Kidney (tissue), 14 donors: ENCODE data around the gene USP48. TPM values are rescaled to one million over a fixed set of nuclear protein-coding genes. Genes with fewer than 3 reads are reported as not detected.

Experiments
- DNase-seq, 5 donors: peaks; one replicate each; pipeline ENCODE4 v3.0.0-alpha.2; 2013 to 2020
- FAIRE-seq: peaks from 2 replicates; lab custom pipeline; 2012; peaks lifted over from hg19 to GRCh38; lab: Jason Lieb, UNC
- H3K27ac ChIP-seq, 2 donors: one replicate each; pipeline ENCODE4 v1.7.0; 2013; ENCODE audit warnings: low read depth in 2 of 2, low read length in 2 of 2, inconsistent platforms in 1 of 2
- H3K27me3 ChIP-seq: one replicate; pipeline ENCODE4 v1.7.1; 2013; ENCODE audit warnings: low read length, inconsistent platforms; ENCODE audit not compliant: control insufficient read depth, insufficient read depth
- H3K36me3 ChIP-seq, 3 donors: one replicate each; pipeline versions ENCODE4 v1.7.0 to v1.7.1; 2013; ENCODE audit warnings: low read length in 3 of 3, control low read depth in 1 of 3, inconsistent platforms in 1 of 3; ENCODE audit not compliant: insufficient read depth in 3 of 3, control insufficient read depth in 2 of 3
- H3K4me1 ChIP-seq, 3 donors: one replicate each; pipeline versions ENCODE4 v1.7.0 to v1.7.1; 2013; ENCODE audit warnings: low read length in 3 of 3, inconsistent platforms in 1 of 3, low read depth in 1 of 3; ENCODE audit not compliant: control insufficient read depth in 2 of 3, insufficient read depth in 2 of 3
- H3K4me3 ChIP-seq, 3 donors: one replicate each; pipeline versions ENCODE4 v1.7.0 to v1.8.1; 2013; ENCODE audit warnings: low read length in 3 of 3, control low read depth in 1 of 3, inconsistent platforms in 1 of 3
- H3K9ac ChIP-seq, 3 donors: one replicate each; pipeline versions ENCODE4 v1.7.0 to v1.7.1; 2013; ENCODE audit warnings: low read length in 3 of 3, control low read depth in 1 of 3, inconsistent platforms in 1 of 3
- H3K9me3 ChIP-seq, 3 donors: one replicate each; pipeline versions ENCODE4 v1.7.0 to v1.7.1; 2013; ENCODE audit warnings: low read length in 3 of 3, control low read depth in 1 of 3, inconsistent platforms in 1 of 3; ENCODE audit not compliant: control insufficient read depth in 2 of 3, insufficient read depth in 1 of 3
- CTCF ChIP-seq: IDR thresholded peaks from 3 replicates; pipeline ENCODE4 v1.5.1; 2012; ENCODE audit warnings: mild to moderate bottlenecking, moderate library complexity, borderline replicate concordance; ENCODE audit not compliant: insufficient read depth; ENCODE audit errors: extremely low read depth
- intact Hi-C: fragments of 100-400 bp; cut with DNase I; formaldehyde crosslinking; loops from one replicate; pipeline ENCODE4 v1.11.1; 2022
- polyA plus RNA-seq: library from polyadenylated mRNA; stranded (reverse); fragments of 350-450 nt; fragmentation: Illumina TruSeq; extraction: RNeasy Lipid Tissue Mini Kit (QIAGEN cat#74804); gene quantifications from one replicate; pipeline ENCODE4 v1.2.3, GENCODE V29; 2014; ENCODE audit warnings: low read depth, low replicate concordance; ENCODE audit not compliant: insufficient read depth
- total RNA-seq: library from RNA; stranded (reverse); fragmentation: NEBNext Ultra II Directional; extraction: Animal tissue kit (Norgen Biotek cat#: 25700); gene quantifications from one replicate; pipeline ENCODE4 v1.2.1, GENCODE V29; 2021
- donor health status: control.
- donor health status: control.
- donor health status: control.
- donor health status: control.
- donor health status: control.
- donor health status: DM: yes; HTN: yes; CAD: no.
- donor health status: Normal renal cell carcinoma (clear cell type).

The USP48 gene
- total and polyA plus RNA-seq, 2 donors from 2014 or later, result 16.7 to 62.8 TPM

DNA sequence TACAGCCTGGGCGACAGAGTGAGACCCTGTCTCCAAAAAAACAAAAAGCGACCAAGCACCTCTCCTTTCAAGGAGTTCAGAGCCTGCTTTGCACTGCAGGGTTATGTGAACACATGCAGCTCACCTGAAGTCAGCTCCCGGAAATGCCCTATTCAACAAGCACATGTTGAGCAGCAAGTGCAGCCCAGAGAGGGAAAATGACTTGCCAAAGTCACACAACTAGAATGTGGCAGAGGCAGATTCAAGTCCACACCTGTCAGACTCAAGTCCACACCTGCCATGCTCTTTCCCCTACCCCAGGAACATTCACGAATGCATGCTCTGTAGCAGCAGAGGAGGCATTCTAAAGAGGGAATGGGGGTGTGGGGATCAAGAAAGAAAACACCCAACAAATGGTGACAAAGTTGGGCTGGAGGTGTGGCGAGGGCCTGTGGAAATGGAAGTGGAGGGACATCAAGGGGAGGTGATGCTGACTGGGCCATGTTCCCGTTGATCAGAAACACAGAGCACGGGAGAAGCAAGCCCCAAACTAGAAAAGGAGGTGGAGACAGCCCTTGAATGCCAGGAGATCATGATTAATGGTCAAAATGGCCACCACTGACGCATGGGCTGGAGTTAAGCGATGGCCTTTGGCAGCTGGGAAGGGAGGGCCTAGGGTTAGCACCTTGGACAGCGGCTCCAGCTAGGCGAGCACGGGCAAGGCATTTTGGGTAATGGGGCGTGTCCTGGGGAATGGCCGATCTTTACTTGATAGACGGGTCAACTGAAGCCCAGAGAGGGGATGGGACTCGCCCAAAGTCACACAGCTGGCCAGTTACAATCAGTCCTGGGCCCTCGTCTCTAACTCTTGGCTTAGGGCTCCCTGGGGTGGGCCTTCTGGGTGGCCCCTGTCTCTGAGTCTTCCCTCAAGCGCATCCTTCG, 135.3 kb downstream of the USP48 start:
- FAIRE-seq, result no peak
- H3K27ac ChIP-seq, result no peak overlapping the region
- H3K27me3 ChIP-seq, result no peaks in the 10 kb centered on the region

DNA sequence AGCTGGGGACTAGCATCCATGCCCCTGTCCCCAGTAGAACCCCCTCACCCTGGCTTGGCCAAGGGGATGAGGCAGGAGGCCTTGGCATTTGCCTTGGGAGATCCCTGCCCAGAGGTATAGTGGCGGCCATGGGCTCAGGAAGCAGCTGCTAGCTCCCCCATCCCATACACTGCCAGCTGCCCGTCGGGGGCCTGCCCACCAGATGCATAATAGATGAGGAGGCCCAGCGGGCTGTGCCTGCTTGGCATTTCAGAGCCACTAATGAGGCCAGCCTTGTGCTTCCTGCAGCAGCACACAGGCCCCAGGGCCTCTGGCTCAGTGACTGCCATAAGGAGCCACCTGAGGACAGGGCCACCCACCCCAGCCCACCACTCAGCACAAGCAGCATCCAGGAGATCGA, 137.4 kb downstream of the USP48 start:
- intact Hi-C loops, result no loop called here
- Histone ChIP-seq H3K27me3 (no peaks in the 10 kb centered on the region), H3K27ac (no peak overlapping the region), H3K9me3 (no peaks in the 10 kb centered on the region), H3K36me3 (peaks cover 0 to 2% (median 0%) of the 10 kb centered on the region in 3 donors), H3K4me3 (no peak overlapping the region), H3K9ac (no peak overlapping the region), H3K4me1 (peaks cover 0 to 27% (median 14%) of the 10 kb centered on the region in 3 donors)
- FAIRE-seq (no peak), DNase-seq (no peak)
- no peak for TF ChIP-seq CTCF

More for the DNA sequence above, 135.3 kb downstream of the USP48 start:
- H3K9ac ChIP-seq, result no peak overlapping the region
- no peak for TF ChIP-seq CTCF
- no peak overlapping the region for H3K4me3 ChIP-seq
- peak in 4 of 5 donors; percentile 85 to 92 (median 88) for DNase-seq
- peaks cover 0 to 23% (median 8%) of the 10 kb centered on the region in 3 donors for H3K4me1 ChIP-seq
- no peaks in the 10 kb centered on the region for H3K9me3 ChIP-seq
- peaks cover 0 to 2% (median 0%) of the 10 kb centered on the region in 3 donors for H3K36me3 ChIP-seq
- intact Hi-C loops, result no loop called here

- Histone ChIP-seq H3K27me3 (no peaks in the 10 kb centered on the region), H3K9ac (no peak overlapping the region), H3K27ac (no peak overlapping the region), H3K9me3 (no peaks in the 10 kb centered on the region), H3K4me1 (peaks cover 0 to 29% (median 14%) of the 10 kb centered on the region in 3 donors), H3K36me3 (peaks cover 0 to 2% (median 0%) of the 10 kb centered on the region in 3 donors), H3K4me3 (no peak overlapping the region)
- FAIRE-seq (no peak), DNase-seq (no peak)
- TF ChIP-seq CTCF, result no peak
- intact Hi-C loops, result no loop called here
These were observed 138.0 kb downstream of the USP48 start for GRCh38 chr1:21644906-21645305.
